Thyroid gland (tissue), 4 donors: ENCODE data around the gene GOPC. TPM values are rescaled to one million over a fixed set of nuclear protein-coding genes. Genes with fewer than 3 reads are reported as not detected.
"Not testable (repeated sequence)": the region's sequence is repeated elsewhere in the genome, so short reads cannot be mapped to it uniquely, and the experiment has no call there.

Source experiments
- DNase-seq, 2 donors: peaks; one replicate each; pipeline ENCODE4 v3.0.0-alpha.2; 2019
- H3K27ac ChIP-seq, 3 donors: fragments of 200-600 bp; sonication (generic); 1 replicate in 2 of 3; 2 replicates in 1 of 3; pipeline ENCODE4 v1.5.1; 2016 to 2019; ENCODE audit warnings: mild to moderate bottlenecking in 1 of 3, moderate library complexity in 1 of 3
- H3K27me3 ChIP-seq: fragments of 200-600 bp; sonication (generic); one replicate; pipeline ENCODE4 v1.5.1; 2019
- H3K36me3 ChIP-seq, 2 donors: fragments of 200-600 bp; sonication (generic); one replicate each; pipeline ENCODE4 v1.5.1; 2016 to 2019
- H3K4me1 ChIP-seq, 2 donors: fragments of 200-600 bp; sonication (generic); one replicate each; pipeline ENCODE4 v1.5.1; 2017 to 2019
- H3K4me3 ChIP-seq, 3 donors: fragments of 200-600 bp; sonication (generic); replicated peaks in 1 of 3; 1 replicate in 2 of 3; 2 replicates in 1 of 3; pipeline ENCODE4 v1.5.1; 2016; ENCODE audit warnings: mild to moderate bottlenecking in 1 of 3
- H3K9me3 ChIP-seq: fragments of 200-600 bp; sonication (generic); one replicate; pipeline ENCODE4 v1.5.1; 2017
- CTCF ChIP-seq, 6 experiments: fragments of 200-600 bp in 3 of 6; fragments of 450-650 bp in 3 of 6; sonication (generic) in 3 of 6; IDR thresholded peaks; one replicate each; pipeline ENCODE4 v1.5.1; 2016 to 2019; ENCODE audit warnings: antibody characterized with exemption in 6 of 6, mild to moderate bottlenecking in 2 of 6, inconsistent platforms in 1 of 6, moderate library complexity in 1 of 6
- POLR2A ChIP-seq, 2 donors: fragments of 450-650 bp; IDR thresholded peaks; one replicate each; pipeline ENCODE4 v1.6.1; 2017; ENCODE audit warnings: antibody characterized with exemption in 2 of 2, mild to moderate bottlenecking in 2 of 2, moderate library complexity in 1 of 2
- WGBS, 2 donors: methylation state at CpG; one replicate each; pipeline ENCODE4 v1.1.5; 2017; 5-methylcytosine and 5-hydroxymethylcytosine counted together
- intact Hi-C: fragments of 100-400 bp; cut with DNase I; formaldehyde crosslinking; loops from one replicate; pipeline ENCODE4 v1.15.1; 2023
- total RNA-seq, 4 donors: library from RNA; depleted of rRNA; stranded (reverse); fragments of >200 nt; gene quantifications; one replicate each; pipeline ENCODE4 v1.2.3, GENCODE V29; 2016

Gene GOPC
- 10 to 100 TPM; 37.9 to 49.5 (median 41.7) TPM for total RNA-seq

- WGBS, 2 donors, result 0% methylated on average over 31 to 37 of the region's 60 CpGs
- intact Hi-C loops, result loop anchor here (10.0 kb wide), 1 partner anchor 258 kb away; no protein-coding TSS in a partner anchor
These were observed at the start of gene GOPC for GRCh38 chr6:117602151-117602898. GOPC (minus strand) TSS chr6:117602511; CDS start chr6:117602288, 223 bp downstream.

GRCh38 chr6:117651984-117652383 lies 49.7 kb upstream of the GOPC start:
- intact Hi-C loops, result not testable (repeated sequence)
- 84 to 88% methylated on average over 3 of the region's 3 CpGs for WGBS, 2 donors

More at GRCh38 chr6:117602151-117602898, at the start of gene GOPC:
- H3K4me1 ChIP-seq, result peaks cover 9 to 18% of the 10 kb centered on the region in 2 donors
- no peaks in the 10 kb centered on the region for H3K9me3 ChIP-seq
- peak within 1 kb of the TSS; percentile 15 to 93 (median 92) for H3K4me3 ChIP-seq
- H3K27ac ChIP-seq, result peak within 1 kb of the TSS; percentile 82 to 94 (median 90)
- no peaks in the 10 kb centered on the region for H3K36me3 ChIP-seq
- TF ChIP-seq POLR2A (IDR thresholded peaks at IDR 0.05) (peak in 1 of 2 donors; percentile 91), CTCF (IDR thresholded peaks at IDR 0.05) (no peak)
- H3K27me3 ChIP-seq, result no peaks in the 10 kb centered on the region
- DNase-seq, result peak; percentile 96 to 97

GRCh38 chr6:117642976-117643375 lies 40.7 kb upstream of the GOPC start:
- TF ChIP-seq POLR2A (IDR thresholded peaks at IDR 0.05) (no peak), CTCF (IDR thresholded peaks at IDR 0.05) (no peak)
- WGBS, 2 donors, result 95% methylated on average over 2 of the region's 2 CpGs

More at GRCh38 chr6:117651984-117652383, 49.7 kb upstream of the GOPC start:
- not testable (repeated sequence) for H3K27me3 ChIP-seq, H3K27ac ChIP-seq, DNase-seq, H3K36me3 ChIP-seq, H3K4me3 ChIP-seq, H3K4me1 ChIP-seq, H3K9me3 ChIP-seq

GRCh38 chr6:117637770-117638169 lies 35.5 kb upstream of the GOPC start:
- no peaks in the 10 kb centered on the region for H3K9me3 ChIP-seq
- no peaks in the 10 kb centered on the region for H3K4me1 ChIP-seq
- intact Hi-C loops, result no loop called here
- no peak for TF ChIP-seq CTCF (IDR thresholded peaks at IDR 0.05)
- TF ChIP-seq POLR2A (IDR thresholded peaks at IDR 0.05), result no peak
- DNase-seq, result no peak
- WGBS, 2 donors, result 83 to 85% methylated on average over 1 of the region's 1 CpG
- H3K36me3 ChIP-seq, result no peaks in the 10 kb centered on the region
- no peak overlapping the region for H3K4me3 ChIP-seq
- H3K27ac ChIP-seq, result no peak overlapping the region
- H3K27me3 ChIP-seq, result no peaks in the 10 kb centered on the region

More at GRCh38 chr6:117642976-117643375, 40.7 kb upstream of the GOPC start:
- intact Hi-C loops, result no loop called here
- no peak overlapping the region for H3K27ac ChIP-seq
- H3K36me3 ChIP-seq, result no peaks in the 10 kb centered on the region
- no peaks in the 10 kb centered on the region for H3K27me3 ChIP-seq
- no peaks in the 10 kb centered on the region for H3K4me1 ChIP-seq
- no peaks in the 10 kb centered on the region for H3K9me3 ChIP-seq
- DNase-seq, result no peak
- no peak overlapping the region for H3K4me3 ChIP-seq

GRCh38 chr6:117629119-117629660 lies 26.9 kb upstream of the GOPC start:
- Histone ChIP-seq H3K9me3 (peaks cover 4% of the 10 kb centered on the region), H3K4me3 (no peak overlapping the region), H3K27me3 (no peaks in the 10 kb centered on the region), H3K27ac (no peak overlapping the region), H3K4me1 (no peaks in the 10 kb centered on the region), H3K36me3 (no peaks in the 10 kb centered on the region)
- TF ChIP-seq CTCF (IDR thresholded peaks at IDR 0.05) (no peak), POLR2A (IDR thresholded peaks at IDR 0.05) (no peak)
- intact Hi-C loops, result no loop called here
- 40 to 45% methylated on average over 1 of the region's 1 CpG for WGBS, 2 donors
- DNase-seq, result no peak
